Inflammatory macrophage treated with lipopolysaccharide for 4 hours (primary cell): ENCODE results near the gene MKRN2.

Source experiments
- DNase-seq: peaks from one replicate; pipeline ENCODE4 v3.0.0-alpha.2; 2020

Gene MKRN2

DNA sequence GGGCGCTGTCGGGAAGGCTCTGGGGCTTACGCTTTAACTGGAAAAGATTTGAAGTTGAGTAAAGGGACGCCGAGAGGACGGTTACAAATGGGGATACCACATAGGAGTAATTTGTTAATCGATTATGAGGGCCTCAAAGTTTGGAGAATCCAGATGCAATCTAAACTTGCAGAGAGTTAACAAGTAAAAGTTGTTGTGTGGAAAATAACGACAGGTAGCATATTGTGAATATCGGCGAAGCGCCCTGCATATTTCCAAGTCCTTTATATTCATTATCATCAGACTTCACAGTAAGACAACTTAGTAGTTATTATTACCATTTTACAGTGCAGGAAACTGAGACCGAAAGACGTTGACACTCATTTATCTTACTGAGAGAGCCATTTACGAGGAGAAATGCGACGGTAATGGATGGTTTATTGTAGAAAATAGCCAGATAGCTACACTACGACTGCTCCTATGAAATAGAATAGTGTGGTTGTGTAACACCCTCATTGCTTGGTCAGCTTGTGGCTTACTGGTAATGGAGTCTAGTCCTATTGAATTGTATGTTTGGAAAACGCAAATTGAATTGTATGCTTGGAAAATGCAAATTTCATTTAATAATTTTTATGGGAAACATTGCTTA is 700 bp downstream of the MKRN2 start:
- peak; percentile 62 for DNase-seq

DNA sequence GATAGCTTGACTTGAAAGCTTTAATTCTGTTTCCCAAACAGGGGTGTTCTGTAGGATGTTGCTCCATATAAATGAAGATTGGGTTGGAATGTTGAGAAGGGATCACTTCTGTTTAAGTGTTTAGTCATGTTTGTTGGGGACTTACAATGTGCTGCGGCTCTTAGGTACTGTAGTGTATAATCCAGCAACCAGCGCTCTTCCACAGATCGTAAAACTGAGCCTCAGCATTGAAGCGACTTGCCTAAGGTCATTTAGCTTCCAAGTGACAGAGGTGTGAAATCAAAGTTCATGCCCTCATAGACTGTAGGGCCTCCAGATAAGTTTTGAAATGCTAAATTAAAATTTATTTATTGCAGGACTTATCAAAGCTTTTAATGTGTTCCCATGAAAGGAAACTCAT is 1.8 kb downstream of the MKRN2 start:
- no peak for DNase-seq

DNA sequence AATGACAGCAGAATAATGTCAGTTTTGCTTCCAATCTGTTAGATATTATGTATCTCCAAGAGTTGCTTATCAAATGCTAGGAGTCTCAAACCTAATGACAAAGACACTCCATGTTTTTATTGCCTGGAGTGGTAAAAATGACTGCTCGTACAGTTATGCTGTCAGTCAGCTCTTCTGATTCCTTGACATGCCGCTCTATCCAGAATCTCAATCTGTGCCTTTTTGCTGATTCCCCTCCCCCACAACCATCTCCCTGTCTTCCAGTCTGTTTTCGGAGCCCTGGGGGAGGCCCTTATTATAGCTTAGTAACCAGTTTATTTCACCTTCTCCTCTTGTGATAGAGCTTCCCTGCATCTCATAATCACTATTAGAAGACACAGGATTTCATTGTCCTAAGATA is 2.6 kb downstream of the MKRN2 start:
- no peak for DNase-seq

DNA sequence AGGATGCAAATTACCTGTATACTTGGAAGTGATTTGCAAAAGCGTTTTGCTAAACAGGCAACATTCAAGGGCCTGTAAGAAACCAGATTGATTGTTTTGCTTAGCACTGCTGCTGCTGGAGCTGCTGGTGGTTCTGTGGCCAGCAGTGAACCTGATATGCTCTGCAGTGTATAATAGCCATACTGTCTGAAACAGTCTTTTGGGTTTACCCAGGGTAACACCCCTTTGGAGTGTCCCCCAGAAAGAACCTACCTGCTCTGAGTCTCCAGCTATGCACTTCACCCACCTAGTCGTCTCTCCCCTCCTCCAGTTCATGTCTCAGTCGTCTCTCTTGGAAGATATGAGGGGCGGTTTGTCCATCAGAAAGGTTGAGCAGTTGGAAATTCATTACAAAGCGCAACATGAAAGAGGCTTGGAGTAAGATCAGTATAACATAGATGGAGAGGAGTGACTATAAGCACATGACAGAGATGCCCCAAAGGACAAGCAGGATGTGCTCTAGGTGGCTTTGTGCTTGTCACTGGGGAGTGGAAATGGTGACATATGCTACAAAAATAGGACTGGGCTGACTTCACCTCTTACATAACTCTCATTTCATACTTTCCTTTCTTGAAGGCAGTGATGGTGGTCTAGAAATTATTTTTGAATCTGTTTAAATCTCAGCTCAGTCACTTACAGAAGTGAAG is 3.8 kb downstream of the MKRN2 start:
- peak; percentile 59 for DNase-seq

- DNase-seq = no peak
Observed at GRCh38 chr3:12561397-12561796, 4.5 kb downstream of the MKRN2 start.

DNA sequence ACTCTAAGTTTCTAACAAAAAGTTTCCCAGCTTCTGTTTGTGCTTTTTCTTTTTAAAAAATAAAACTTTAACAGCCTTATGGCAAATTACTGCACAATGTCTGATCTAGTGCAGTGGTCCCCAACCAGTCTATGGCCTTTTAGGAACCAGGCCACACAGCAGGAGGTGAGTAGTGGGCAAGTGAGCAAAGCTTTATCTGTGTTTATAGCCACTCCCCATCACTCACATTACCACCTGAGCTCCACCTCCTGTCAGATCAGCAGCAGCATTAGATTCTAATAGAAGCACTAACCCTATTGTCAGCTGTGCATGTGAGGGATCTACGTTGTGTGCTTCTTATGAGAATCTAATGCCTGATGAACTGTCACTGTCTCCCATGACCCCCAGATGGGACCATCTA is 5.6 kb downstream of the MKRN2 start:
- DNase-seq = no peak

- DNase-seq = no peak
Observed at GRCh38 chr3:12566976-12567375, 10.1 kb downstream of the MKRN2 start.

GRCh38 chr3:12568747-12569146 is 11.9 kb downstream of the MKRN2 start:
- DNase-seq = no peak

GRCh38 chr3:12569836-12570235 is 12.9 kb downstream of the MKRN2 start:
- no peak for DNase-seq

GRCh38 chr3:12571986-12572385 is 15.1 kb downstream of the MKRN2 start:
- DNase-seq = no peak

GRCh38 chr3:12574131-12574530 is 17.2 kb downstream of the MKRN2 start:
- DNase-seq = no peak

DNA sequence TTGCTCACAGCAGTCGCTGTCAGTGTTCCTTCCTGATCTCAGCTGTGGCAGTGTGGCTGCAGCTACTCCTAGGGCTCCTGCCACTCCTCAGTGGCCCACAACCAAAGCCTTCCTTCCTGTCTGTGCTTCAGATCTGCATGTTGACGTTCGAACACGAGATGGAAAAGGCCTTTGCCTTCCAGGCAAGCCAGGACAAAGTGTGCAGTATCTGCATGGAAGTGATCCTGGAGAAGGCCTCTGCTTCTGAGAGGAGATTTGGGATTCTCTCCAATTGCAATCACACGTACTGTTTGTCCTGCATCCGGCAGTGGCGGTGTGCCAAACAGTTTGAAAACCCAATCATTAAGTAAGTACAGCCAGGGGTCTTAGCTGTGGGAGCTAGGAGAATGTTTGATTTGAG is 17.8 kb downstream of the MKRN2 start:
- no peak for DNase-seq

GRCh38 chr3:12577379-12577778 is 20.5 kb downstream of the MKRN2 start:
- no peak for DNase-seq

- no peak for DNase-seq
Observed at GRCh38 chr3:12578742-12579141, 21.9 kb downstream of the MKRN2 start.

GRCh38 chr3:12579456-12579855 is 22.6 kb downstream of the MKRN2 start:
- no peak for DNase-seq

- peak; percentile 65 for DNase-seq
Observed at GRCh38 chr3:12579905-12580304, 23.0 kb downstream of the MKRN2 start.

- no peak for DNase-seq
Observed at GRCh38 chr3:12582730-12583129, 25.8 kb downstream of the MKRN2 start.

DNA sequence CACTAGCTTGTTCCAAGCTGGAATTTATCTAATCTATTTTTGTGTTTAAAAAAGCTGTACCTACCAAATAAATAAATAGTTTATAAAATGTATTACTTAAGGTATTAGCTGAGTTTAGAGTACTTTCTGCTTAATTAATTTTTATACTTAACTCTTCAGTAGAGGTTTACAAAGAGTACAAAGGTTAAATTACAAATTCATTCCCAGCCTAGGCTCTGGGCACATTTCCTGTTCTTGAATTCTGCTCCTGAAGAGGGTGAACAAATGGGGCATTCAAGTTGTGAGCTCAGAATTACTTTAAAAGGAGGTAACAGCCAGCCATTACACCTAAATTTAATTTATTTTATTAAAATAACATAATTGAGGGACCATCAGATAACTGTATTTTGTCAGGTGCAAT is 26.4 kb downstream of the MKRN2 start:
- no peak for DNase-seq

GRCh38 chr3:12584083-12584482 is 27.2 kb downstream of the MKRN2 start:
- no peak for DNase-seq

GRCh38 chr3:12585181-12585580 is 28.3 kb downstream of the MKRN2 start:
- DNase-seq = no peak

DNA sequence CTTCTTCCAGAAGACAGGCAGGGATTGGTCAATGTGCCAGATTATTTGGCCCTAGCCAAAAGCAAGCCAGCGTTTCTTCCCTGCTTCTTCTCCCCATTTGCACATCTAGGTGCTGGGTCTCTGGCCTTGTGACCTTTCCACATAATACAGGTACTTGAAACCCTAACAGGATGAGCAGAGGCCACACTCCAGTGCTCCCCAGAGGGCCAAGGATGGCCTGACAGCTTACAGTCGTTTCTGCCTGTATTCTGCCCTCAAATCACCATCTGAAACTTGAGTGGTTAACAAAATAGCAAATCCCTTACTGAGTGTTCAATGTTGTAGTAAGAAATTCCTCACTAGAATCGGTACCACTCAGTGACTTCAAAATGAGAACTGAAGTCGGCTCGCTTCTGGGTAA is 29.1 kb downstream of the MKRN2 start:
- DNase-seq = no peak

DNA sequence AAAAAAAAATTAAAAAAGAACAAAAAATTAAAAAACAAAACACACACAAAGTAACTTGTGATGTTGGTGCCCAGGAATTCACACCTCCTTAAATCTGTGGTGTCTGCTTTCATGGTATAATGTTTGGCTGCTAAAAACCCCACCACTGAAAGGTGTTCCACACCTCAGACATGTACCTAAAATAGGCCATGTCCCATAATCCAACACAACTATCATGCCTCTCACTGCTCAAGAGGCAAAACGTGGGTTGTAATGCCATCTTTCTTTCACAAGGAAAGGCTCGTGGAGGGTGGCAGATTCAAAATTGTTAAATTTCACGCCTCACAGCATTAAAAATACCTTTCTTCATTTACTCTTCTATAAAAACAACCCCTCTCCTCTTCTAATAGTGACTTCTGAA is 29.5 kb downstream of the MKRN2 start:
- no peak for DNase-seq

DNA sequence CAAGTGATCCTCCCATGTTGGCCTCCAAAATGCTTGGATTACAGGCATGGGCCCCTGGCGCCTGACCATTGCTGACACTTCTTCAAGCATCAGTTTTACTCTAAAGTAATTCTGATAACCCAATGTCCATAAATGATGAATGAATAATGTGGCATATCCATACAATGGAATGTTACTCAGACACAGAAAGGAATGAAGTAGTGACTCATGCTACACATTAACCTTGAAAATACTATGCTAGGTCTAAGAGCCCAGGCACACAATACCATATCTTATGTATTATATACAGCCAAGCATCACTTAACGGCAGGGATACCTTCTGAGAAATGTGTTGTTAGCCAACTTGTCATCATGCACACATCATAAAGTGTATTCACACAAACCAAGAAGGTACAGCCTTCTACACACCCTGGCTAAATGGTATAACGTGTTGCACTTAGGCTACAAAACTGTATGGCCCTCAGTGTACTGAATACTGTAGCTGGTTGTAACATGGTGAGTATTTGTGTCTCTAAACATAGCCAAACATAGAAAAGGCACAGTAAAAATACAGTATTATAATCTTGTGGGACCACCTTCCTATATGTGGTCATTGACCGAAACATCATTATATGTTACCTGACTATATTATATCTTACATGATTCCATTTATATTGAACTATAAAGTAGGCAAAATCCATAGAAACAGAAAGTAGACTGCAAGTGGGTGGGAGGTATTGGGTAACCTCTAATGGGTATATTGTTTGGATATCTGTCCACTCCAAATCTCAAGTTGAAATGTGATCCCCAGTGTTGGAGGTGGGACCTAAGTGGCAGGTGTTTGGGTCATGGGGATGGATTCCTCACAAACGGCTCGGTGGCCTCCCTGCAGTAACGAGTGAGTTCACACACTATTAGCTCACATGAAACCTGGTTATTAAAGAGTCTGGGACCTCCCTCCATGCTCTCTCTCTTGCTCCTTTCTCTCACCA is 31.4 kb downstream of the MKRN2 start:
- peak; percentile 27 for DNase-seq

GRCh38 chr3:12590096-12590495 is 33.2 kb downstream of the MKRN2 start:
- DNase-seq = peak; percentile 56
